MG63 (cell line): ENCODE measurements around the gene GPR155. TPM values are rescaled to one million over a fixed set of nuclear protein-coding genes. Genes with fewer than 3 reads are reported as not detected.
"Not testable (repeated sequence)": the region's sequence is repeated elsewhere in the genome, so short reads cannot be mapped to it uniquely, and the experiment has no call there.

Source experiments
- DNase-seq: peaks from one replicate; pipeline ENCODE4 v3.0.0-alpha.2; 2020
- H3K27me3 ChIP-seq: fragments of 250-450 bp; sonication (Bioruptor Pico); 2 replicates; pipeline ENCODE4 v1.5.1; 2020; ENCODE audit warnings: mild to moderate bottlenecking, moderate library complexity
- H3K36me3 ChIP-seq: fragments of 250-450 bp; sonication (Bioruptor Pico); 2 replicates; pipeline ENCODE4 v1.5.1; 2020; ENCODE audit warnings: mild to moderate bottlenecking, moderate library complexity
- H3K4me3 ChIP-seq: fragments of 250-450 bp; sonication (Bioruptor Pico); 2 replicates; pipeline ENCODE4 v1.5.1; 2020; ENCODE audit warnings: mild to moderate bottlenecking, moderate library complexity
- H3K9me3 ChIP-seq: fragments of 250-450 bp; sonication (Bioruptor Pico); 2 replicates; pipeline ENCODE4 v1.5.1; 2020; ENCODE audit warnings: mild to moderate bottlenecking, moderate library complexity
- total RNA-seq: library from RNA; depleted of rRNA; stranded (reverse); fragments of >200 nt; shearing (Covaris generic); gene quantifications from 2 replicates; pipeline ENCODE4 v1.2.3, GENCODE V29; 2014; ENCODE audit warnings: low replicate concordance

GPR155 gene
- total RNA-seq, 1 experiment from 2014 or later = 23.3 TPM

DNA sequence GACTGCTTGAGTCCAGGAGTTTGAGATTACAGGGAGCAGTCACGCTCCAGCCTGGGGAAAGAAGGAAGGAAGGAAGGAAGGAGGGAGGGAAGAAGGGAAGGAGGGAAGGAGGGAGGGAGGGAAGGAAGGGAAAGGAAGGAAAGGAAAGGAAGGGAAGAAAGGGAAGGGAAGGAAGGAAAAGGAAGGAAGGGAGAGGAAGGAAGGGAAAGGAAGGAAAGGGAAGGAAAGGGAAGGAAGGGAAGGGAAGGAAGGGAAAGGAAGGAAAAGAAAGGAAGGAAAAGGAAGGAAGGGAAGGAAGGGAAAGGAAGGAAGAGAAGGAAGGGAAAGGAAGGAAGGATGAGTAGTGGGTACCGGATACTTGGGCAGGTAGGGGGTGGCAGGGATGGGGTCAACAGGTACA is 32.3 kb downstream of the GPR155 start:
- no peaks in the 10 kb centered on the region for H3K27me3 ChIP-seq
- no peak for DNase-seq
- no peaks in the 10 kb centered on the region for H3K9me3 ChIP-seq
- H3K4me3 ChIP-seq = no peak overlapping the region
- no peaks in the 10 kb centered on the region for H3K36me3 ChIP-seq

DNA sequence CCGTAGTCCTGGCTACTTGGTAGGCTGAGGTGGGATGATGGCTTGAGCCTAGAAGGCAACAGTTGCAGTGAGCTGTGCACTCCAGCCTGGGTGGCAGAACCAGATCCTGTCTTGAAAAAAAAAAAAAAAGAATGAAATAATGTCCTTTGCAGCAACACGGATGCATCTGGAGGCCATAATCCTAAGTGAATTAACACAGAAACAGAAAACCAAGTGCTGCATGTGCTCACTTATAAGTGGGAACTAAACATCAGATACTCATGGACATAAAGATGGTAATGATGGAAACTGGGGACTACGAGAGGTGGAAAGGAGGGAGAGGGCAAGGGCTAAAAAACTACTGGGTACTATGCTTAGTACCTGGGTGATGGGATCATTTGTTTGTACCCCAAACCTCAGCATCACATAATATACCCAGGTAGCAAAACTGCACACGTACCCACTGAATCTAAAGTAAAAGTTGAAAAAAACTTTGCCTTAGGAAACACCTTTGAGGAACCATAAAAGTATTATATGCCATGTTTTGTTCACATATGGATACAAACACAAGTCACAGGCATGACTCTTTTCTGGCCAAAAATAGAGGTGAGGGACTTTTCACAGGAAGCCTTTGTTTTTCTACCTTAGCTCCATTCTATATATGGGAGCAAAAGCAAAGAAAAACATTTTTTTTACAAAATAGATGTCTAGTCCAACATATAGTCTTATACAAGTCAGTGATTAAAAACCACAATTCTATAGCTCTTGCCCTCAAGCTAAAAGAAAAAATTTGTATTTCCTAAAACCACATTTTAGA is 36.6 kb downstream of the GPR155 start:
- H3K9me3 ChIP-seq = no peaks in the 10 kb centered on the region
- DNase-seq = no peak
- H3K27me3 ChIP-seq = no peaks in the 10 kb centered on the region
- no peaks in the 10 kb centered on the region for H3K36me3 ChIP-seq
- no peak overlapping the region for H3K4me3 ChIP-seq

DNA sequence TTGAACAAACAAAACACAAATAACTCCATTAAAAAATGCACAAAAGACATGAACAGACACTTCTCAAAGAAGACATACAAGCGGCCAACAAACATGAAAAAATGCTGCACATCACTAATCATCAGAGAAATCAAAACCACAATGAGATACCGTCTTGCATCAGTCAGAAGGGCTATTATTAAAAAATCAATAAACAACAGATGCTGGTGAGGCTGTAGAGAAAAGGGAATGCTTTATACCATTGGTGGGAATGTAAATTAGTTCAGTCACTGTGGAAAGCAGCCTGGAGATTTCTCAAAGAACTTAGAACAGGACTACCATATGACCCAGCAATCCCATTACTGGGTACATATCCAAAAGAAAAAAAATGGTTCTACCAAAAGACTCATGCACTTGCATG is 37.8 kb downstream of the GPR155 start:
- no peaks in the 10 kb centered on the region for H3K27me3 ChIP-seq
- no peak overlapping the region for H3K4me3 ChIP-seq
- no peaks in the 10 kb centered on the region; the same call in 1 of the 2 replicates for H3K9me3 ChIP-seq
- H3K36me3 ChIP-seq = no peaks in the 10 kb centered on the region
- DNase-seq = no peak

DNA sequence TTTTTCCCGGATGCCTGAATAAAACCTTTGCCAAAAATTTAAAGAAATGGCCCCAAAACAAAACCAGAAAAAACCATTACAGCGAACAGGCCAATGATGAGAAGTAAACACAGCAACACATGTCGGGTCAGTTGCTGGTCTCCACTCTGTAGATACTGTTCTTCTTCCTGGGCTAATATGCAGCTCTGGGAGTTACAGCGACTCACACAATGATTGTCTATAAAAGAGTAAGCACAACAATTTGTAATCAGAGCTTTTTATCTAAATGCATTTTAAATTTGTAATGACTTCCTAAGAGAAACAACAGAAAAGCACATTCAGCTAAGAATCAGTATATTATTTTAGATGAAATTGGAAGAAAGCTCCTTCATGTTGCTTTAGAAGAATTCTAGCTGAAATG is 40.3 kb downstream of the GPR155 start:
- no peaks in the 10 kb centered on the region; the same call in 1 of the 2 replicates for H3K9me3 ChIP-seq
- no peak for DNase-seq

DNA sequence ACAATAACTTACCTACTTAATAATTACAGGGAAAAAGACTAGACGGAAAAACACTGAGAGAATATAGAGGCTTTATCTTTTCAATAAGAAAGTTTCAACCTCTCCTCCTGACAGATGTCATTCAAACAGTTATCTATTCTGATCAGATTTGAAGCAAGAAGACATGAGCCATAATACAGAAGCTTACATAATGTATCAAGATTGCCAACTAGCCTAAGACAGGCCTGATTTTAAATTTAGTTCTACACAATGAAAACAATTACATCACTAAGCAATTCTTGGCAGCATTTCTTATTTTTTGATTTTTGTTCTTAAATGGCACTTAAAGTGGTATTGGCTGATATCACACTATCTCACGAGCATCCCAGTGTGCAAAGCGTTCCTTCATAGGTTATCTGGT is 41.6 kb downstream of the GPR155 start:
- DNase-seq = no peak
- Histone ChIP-seq H3K4me3 (no peak overlapping the region), H3K27me3 (no peaks in the 10 kb centered on the region), H3K9me3 (no peaks in the 10 kb centered on the region; the same call in 1 of the 2 replicates), H3K36me3 (no peaks in the 10 kb centered on the region)

More for the DNA sequence above, 40.3 kb downstream of the GPR155 start:
- no peaks in the 10 kb centered on the region for H3K36me3 ChIP-seq
- no peaks in the 10 kb centered on the region for H3K27me3 ChIP-seq
- H3K4me3 ChIP-seq = no peak overlapping the region

DNA sequence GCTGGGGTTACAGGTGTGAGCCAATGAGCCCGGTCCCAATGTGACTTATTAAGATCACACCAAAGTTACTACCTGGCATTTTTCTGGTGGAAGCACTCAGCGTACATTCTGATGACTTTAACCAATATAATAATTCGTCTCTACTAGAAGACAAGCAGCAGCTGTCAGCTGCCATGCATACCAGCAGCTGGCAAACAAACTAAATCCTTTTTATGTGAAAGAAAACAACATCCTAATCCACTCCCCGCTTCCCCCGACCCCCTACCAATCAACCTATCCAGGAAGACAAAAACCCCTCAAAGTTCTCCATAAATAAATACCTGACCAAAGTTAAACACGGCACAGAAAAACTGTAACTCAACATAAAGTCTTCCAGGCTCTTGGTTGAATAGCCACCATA is 42.1 kb downstream of the GPR155 start:
- no peak for DNase-seq
- no peaks in the 10 kb centered on the region for H3K36me3 ChIP-seq
- no peaks in the 10 kb centered on the region; the same call in 1 of the 2 replicates for H3K9me3 ChIP-seq
- no peak overlapping the region for H3K4me3 ChIP-seq
- no peaks in the 10 kb centered on the region for H3K27me3 ChIP-seq

DNA sequence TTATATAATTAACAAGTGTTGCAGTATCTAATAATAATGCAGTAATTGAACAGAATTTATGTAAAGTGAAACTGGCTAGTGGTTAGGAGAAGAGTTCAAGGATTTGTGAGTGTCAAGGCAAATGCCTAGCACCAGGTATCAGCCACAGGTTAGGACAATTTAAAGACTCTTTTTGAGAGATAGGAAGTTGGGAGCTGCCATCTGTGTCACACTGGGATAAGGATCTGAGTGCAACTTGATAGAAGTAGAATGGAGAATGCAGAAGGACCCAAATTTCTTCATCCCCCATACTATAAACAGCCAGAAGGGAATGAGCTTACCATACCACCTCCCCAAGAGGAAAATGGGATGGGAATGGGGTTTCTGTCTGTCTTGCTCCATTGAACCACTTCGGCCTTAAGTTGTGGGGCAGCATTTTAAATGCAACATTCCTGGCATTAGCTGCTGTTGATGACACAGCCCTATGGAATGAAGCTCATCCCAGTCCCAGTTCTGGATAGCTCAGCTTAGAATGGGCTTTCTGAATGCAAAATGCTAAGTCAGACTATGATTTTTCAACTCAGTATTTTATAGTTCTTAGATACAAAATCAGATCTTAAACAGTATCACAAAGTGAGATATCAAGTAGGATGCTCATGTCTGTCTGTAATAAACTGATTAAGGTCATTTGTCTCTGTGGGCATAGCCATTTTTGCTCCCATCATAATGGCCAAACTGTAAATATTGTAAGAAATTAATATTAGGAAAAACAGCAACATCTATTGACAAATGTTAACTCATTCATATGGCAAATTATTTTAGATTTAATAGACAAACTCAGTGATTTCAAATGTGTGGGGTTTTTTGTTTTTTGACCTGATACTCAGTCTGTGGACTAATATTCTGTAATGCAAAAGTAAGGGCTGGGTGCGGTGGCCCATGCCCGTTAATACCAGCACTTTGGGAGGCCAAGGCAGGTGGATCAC is 44.0 kb downstream of the GPR155 start:
- no peaks in the 10 kb centered on the region for H3K27me3 ChIP-seq
- DNase-seq = peak; percentile 66
- H3K4me3 ChIP-seq = no peak overlapping the region
- no peaks in the 10 kb centered on the region; the same call in 1 of the 2 replicates for H3K9me3 ChIP-seq
- no peaks in the 10 kb centered on the region for H3K36me3 ChIP-seq

DNA sequence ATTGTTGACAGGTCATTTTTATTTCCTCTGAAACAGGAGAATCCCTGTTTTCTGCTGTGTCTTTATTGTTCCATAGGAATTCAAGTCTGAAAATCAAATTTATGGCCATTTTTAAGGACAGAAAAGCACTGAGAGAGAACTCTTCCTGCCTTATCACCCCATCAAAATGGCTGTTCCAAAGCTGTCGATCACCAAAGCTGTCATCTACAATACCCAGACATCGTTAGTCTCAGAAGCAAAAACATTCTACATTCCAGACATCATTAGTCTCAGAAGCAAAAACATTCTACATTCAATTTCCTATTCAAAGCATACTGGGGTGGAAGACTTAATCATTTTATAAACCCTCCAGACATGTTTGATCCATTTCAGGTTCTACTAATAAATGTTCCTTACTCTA is 46.9 kb downstream of the GPR155 start:
- Histone ChIP-seq H3K4me3 (no peak overlapping the region), H3K36me3 (no peaks in the 10 kb centered on the region), H3K27me3 (no peaks in the 10 kb centered on the region), H3K9me3 (no peaks in the 10 kb centered on the region; the same call in 1 of the 2 replicates)
- DNase-seq = no peak

DNA sequence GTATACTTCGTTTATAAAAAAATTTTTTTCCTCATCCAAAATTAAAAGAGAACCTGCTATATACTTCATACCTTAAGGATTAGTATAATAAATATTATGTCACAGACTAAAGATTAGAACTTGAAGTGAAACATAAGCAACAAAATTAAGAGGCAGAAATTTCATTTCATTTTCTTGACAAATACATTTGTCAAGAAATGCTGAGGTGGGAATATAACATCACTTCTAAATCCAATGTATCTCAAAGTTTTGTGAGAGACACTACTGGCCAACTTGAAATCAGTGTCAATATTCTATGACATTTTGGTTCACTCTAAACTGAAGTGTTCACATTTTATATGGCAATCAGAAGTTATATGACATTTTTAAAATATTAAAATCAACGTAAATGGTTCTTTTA is 47.5 kb downstream of the GPR155 start:
- no peak for DNase-seq
- H3K4me3 ChIP-seq = no peak overlapping the region
- H3K9me3 ChIP-seq = no peaks in the 10 kb centered on the region
- H3K27me3 ChIP-seq = no peaks in the 10 kb centered on the region
- no peaks in the 10 kb centered on the region for H3K36me3 ChIP-seq

DNA sequence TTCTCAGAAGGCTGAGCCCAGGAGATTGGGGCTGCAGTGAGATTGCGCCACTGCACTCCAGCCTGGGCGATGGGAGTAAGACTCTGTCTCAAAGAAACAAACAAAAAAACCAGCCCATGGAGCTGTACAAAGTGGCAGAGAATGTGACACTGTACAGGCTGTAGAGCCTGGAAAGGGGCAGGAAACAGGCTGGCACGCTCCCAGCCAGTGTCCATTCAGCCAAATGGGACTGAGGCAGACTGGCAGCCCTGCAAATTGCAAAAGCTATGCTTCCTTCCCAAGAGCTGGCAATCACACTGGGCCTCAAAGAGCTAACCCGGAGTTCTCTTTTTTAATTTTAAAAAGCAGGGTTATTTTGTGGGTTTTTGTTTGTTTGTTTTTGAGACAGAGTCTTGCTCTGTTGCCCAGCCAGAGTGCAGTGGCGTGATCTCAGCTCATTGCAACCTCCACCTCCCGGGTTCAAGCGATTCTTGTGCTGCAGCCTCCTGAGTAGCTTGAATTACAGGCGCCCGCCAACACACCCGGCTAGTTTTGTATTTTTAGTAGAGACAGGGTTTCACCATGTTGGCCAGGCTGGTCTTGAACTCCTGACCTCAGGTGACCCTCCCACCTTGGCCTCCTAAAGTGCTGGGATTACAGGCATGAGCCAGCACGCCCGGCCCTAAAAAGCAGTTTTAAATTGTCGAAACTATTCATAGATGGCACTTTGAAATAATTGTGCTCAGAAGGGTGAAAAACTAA is 48.5 kb downstream of the GPR155 start:
- Histone ChIP-seq H3K36me3 (no peaks in the 10 kb centered on the region; the same call in 1 of the 2 replicates), H3K27me3 (no peaks in the 10 kb centered on the region), H3K9me3 (no peaks in the 10 kb centered on the region), H3K4me3 (no peak overlapping the region)
- peak; percentile 10 for DNase-seq

DNA sequence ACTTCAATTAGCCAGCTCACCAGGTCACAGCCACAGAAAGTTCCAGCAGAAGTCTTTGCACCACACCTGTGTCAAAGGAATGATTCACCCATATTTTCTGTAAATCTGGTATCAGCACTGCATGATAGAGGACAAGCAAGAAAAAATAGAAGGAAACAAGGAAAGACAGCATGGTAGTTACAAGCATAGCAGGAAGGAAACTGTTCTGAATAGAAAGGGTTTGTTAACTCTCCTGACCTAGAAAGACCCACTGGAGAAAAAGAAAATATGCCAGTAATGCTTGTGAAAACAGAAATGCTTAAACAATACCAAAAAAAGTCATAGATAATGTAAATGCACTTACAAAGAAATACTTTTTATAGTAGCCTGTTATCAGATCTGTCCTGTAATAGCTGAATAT is 50.5 kb downstream of the GPR155 start:
- no peak overlapping the region for H3K4me3 ChIP-seq
- no peak for DNase-seq
- no peaks in the 10 kb centered on the region for H3K27me3 ChIP-seq
- H3K36me3 ChIP-seq = no peaks in the 10 kb centered on the region; the same call in 1 of the 2 replicates
- no peaks in the 10 kb centered on the region for H3K9me3 ChIP-seq

DNA sequence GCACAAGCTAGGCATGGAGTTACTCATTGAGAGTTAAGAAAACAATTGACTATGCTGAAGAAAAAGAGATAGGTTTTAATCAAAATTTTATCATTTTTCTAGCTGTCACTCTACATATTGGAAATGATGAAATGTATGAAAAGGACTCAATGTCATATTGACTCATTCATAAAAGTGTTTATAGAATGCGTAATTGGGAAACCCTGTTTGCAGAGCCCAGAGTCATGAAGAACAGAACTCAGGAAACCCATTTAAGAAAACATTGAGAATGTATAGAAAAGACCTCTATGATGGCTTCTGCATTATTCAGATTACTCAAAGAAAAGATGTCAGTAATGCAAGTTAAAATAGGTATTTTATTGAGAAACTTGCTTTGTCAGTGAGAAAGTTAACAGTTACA is 54.9 kb downstream of the GPR155 start:
- Histone ChIP-seq H3K36me3 (peaks cover 6% of the 10 kb centered on the region), H3K9me3 (no peaks in the 10 kb centered on the region; the same call in 1 of the 2 replicates), H3K27me3 (no peaks in the 10 kb centered on the region), H3K4me3 (no peak overlapping the region)
- DNase-seq = no peak

DNA sequence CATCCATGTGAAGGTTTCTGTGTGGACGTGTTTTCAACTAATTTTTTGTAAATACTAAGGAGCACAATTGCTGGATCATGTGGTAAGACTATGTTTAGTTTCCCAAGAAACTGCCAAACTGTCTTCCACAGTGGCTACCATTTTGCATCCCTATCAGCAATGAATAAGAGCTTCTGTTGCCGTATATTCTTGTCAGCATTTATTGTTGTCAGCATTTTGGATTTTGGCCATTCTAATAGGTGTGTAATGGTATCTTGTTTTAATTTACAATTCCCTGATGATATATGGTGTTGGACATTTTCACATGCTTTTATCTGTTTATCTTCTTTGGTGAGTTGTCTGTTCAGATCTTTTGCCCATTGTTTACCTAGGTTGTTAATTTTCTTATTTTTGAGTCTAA is 56.8 kb downstream of the GPR155 start:
- no peak overlapping the region for H3K4me3 ChIP-seq
- no peaks in the 10 kb centered on the region; the same call in 1 of the 2 replicates for H3K9me3 ChIP-seq
- DNase-seq = no peak
- peaks cover 8% of the 10 kb centered on the region for H3K36me3 ChIP-seq
- no peaks in the 10 kb centered on the region for H3K27me3 ChIP-seq

DNA sequence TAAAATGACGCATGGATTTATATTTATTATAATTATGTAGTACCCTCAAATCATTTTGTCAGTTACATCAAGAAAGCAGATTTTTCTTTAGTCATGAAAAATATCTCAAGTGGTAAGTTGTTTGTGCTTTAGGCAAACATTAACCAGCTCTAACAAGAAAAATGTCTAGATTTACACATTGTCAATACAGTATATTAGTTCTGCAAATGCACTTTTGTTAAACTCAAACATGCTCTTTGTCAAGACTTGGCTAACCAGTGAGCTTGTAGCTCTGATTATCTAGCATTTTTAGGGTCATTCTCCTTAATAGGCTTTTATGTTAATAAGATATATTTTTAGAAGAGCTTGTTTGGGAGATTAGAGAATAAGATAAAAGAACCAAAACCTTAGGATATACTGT is 58.6 kb downstream of the GPR155 start:
- H3K4me3 ChIP-seq = no peak overlapping the region
- no peak for DNase-seq
- H3K9me3 ChIP-seq = no peaks in the 10 kb centered on the region; the same call in 1 of the 2 replicates
- H3K36me3 ChIP-seq = peaks cover 8% of the 10 kb centered on the region
- H3K27me3 ChIP-seq = no peaks in the 10 kb centered on the region

DNA sequence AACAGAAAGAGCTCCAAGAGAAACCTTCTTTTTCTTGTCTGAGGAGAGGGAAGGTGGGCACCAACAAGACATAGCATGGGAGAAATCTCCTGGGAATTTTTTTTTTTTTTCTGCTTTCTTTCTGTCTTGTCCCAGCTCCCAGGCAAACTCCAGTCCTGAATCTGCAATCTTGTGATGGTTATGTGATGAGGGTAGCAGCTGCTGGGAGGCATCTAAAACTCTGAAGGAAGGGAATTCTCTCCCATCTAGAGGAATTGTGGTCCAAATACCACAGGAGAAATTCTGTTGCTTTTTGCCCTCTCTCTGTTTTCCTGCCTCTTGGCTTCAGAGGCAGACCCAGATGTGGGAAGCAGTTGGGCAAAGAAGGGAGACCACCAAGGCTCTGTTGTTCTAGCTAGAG is 74.6 kb downstream of the GPR155 start:
- Histone ChIP-seq H3K27me3 (no peaks in the 10 kb centered on the region), H3K9me3 (no peaks in the 10 kb centered on the region), H3K36me3 (peaks cover 3% of the 10 kb centered on the region; the same call in 1 of the 2 replicates), H3K4me3 (no peak overlapping the region)
- no peak for DNase-seq

DNA sequence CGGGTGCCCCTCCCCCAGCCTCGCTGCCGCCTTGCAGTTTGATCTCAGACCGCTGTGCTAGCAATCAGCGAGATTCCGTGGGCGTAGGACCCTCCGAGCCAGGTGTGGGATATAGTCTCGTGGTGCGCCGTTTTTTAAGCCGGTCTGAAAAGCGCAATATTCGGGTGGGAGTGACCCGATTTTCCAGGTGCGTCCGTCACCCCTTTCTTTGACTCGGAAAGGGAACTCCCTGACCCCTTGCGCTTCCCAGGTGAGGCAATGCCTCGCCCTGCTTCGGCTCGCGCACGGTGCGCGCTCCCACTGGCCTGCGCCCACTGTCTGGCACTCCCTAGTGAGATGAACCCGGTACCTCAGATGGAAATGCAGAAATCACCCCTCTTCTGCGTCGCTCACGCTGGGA is 76.8 kb downstream of the GPR155 start:
- H3K4me3 ChIP-seq, DNase-seq, H3K36me3 ChIP-seq, H3K27me3 ChIP-seq, H3K9me3 ChIP-seq: not testable (repeated sequence)

DNA sequence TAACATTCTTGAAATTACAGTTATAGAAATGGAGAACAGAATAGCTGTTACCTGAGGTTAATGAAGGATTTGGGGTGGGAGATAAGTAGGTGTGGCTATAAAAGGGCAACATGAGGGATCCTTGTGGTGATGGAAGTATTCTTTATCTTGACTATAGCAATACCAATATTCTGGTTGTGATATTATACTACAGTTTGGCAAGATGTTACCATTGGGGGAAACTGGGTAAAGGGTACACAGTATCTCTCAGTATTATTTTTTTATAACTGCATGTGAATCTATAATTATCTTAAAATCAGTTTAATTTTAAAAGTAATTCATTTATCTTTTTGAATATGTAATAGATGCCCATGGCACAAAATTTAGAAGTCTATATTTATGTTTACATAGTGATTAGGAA is 83.2 kb downstream of the GPR155 start:
- H3K36me3 ChIP-seq = peaks cover 11% of the 10 kb centered on the region
- DNase-seq = no peak
- H3K9me3 ChIP-seq = no peaks in the 10 kb centered on the region
- no peaks in the 10 kb centered on the region for H3K27me3 ChIP-seq
- no peak overlapping the region for H3K4me3 ChIP-seq
